Tibial artery (tissue), 4 donors: Measurements from ENCODE around the gene SYNCRIP.
"Not testable (repeated sequence)": the region's sequence is repeated elsewhere in the genome, so short reads cannot be mapped to it uniquely, and the experiment has no call there.

Source experiments
- DNase-seq, 2 donors: peaks; one replicate each; pipeline ENCODE4 v3.0.0-alpha.2; 2019
- H3K27ac ChIP-seq, 2 donors: fragments of 200-600 bp; sonication (generic) in 1 of 2; 1 replicate in 1 of 2; 2 replicates in 1 of 2; pipeline ENCODE4 v1.5.1; 2018 to 2019; ENCODE audit warnings: mild to moderate bottlenecking in 1 of 2
- H3K27me3 ChIP-seq, 2 donors: fragments of 200-600 bp; sonication (generic) in 1 of 2; one replicate each; pipeline versions ENCODE4 v1.5.1 to v1.6.0; 2016 to 2019
- H3K36me3 ChIP-seq, 3 donors: fragments of 200-600 bp; sonication (generic) in 2 of 3; one replicate each; pipeline ENCODE4 v1.5.1; 2016 to 2019; ENCODE audit warnings: mild to moderate bottlenecking in 2 of 3
- H3K4me1 ChIP-seq, 4 donors: fragments of 200-600 bp; sonication (generic) in 2 of 4; 1 replicate in 3 of 4; 2 replicates in 1 of 4; pipeline ENCODE4 v1.5.1; 2016 to 2019
- H3K4me3 ChIP-seq, 2 donors: fragments of 200-600 bp; sonication (generic) in 1 of 2; 1 replicate in 1 of 2; 2 replicates in 1 of 2; pipeline ENCODE4 v1.5.1; 2018 to 2019; ENCODE audit warnings: mild to moderate bottlenecking in 2 of 2
- H3K9me3 ChIP-seq, 3 donors: fragments of 200-600 bp; sonication (generic) in 1 of 3; one replicate each; pipeline ENCODE4 v1.5.1; 2016 to 2019
- CTCF ChIP-seq, 2 experiments: fragments of 200-600 bp in 1 of 2; fragments of 450-650 bp in 1 of 2; IDR thresholded peaks; one replicate each; pipeline ENCODE4 v1.5.1; 2017 to 2019; ENCODE audit warnings: antibody characterized with exemption in 2 of 2, mild to moderate bottlenecking in 1 of 2, moderate library complexity in 1 of 2
- intact Hi-C: fragments of 100-400 bp; cut with DNase I; formaldehyde crosslinking; loops from one replicate; pipeline ENCODE4 v1.15.0; 2023; ENCODE audit warnings: low total_unique reads

The SYNCRIP gene

DNA sequence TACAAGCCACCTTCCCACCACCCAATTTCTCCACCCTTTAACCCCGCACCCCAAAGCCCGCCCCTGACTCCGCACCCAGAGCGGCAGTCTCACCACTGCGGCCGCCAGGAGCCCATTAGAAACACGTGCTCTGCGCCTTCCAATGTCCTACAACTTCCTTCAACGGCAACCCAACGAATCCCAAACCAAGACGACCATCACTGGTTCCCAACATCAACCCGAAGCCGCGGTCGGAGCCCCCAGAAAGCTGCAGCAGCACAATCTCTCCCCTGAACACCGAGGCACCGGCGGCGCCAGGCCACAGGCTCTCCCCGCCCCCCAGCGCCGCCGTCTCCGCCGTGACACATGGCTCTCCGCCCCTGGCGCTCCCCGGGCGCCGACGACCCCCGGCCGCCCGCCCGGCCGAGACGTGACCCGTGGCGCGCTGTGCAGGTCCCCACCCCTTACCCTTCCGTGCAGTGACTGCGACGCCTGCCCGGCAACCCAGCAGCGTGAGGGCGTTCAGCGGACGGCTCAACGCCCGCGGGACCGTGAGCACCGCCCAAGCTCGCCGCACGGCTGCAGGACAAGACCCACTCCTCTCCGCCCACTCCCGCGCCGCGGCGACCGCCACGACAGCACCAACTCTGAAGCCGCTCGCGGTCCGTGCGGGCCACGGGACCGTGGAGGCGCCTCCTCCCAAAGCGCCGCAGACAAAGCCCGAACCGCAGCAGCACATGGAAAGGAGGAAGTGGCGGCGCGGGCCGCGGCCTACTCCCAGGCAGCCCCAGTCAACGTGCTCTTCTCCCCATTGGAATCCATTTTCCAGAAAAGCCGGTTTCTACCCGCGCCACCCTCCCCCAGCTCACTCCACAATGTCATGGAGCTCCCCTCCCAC is 551 bp downstream of the SYNCRIP start:
- TF ChIP-seq CTCF (IDR thresholded peaks at IDR 0.05): no peak
- Histone ChIP-seq H3K27me3 (no peaks in the 10 kb centered on the region), H3K4me3 (peak overlapping the region; percentile 90 to 99), H3K36me3 (peaks cover 17 to 19% (median 18%) of the 10 kb centered on the region in 3 donors), H3K9me3 (no peaks in the 10 kb centered on the region), H3K27ac (peak overlapping the region; percentile 98 to 99), H3K4me1 (peaks cover 0 to 52% (median 31%) of the 10 kb centered on the region in 4 donors)
- intact Hi-C loops: loop anchor here (2.0 to 5.0 kb wide), 2 partner anchors 37 to 50 kb away; partner anchors contain the start of gene SNX14
- peak; percentile 69 to 80 for DNase-seq

DNA sequence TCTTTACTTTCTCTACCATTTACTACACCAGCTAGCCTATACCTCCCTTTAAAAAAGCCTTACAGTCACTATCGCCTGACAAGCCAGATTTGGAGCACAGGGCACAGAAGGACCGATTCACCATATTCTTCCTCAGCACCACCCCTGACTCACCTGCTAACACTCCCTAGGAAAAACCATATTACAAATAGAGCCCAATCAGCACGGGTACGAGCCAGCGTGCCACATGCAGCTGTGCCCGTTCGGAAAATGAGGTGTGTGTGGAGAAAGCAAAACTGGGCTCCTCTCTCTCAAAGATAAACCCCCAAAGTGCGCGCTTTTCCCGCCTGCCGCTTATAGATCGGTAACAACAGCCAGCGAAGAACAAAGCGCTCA is 1.2 kb downstream of the SYNCRIP start:
- Histone ChIP-seq H3K36me3 (peaks cover 23 to 25% (median 25%) of the 10 kb centered on the region in 3 donors), H3K9me3 (no peaks in the 10 kb centered on the region), H3K27me3 (no peaks in the 10 kb centered on the region), H3K27ac (peak overlapping the region; percentile 98 to 99), H3K4me3 (peak overlapping the region; percentile 90 to 99), H3K4me1 (peaks cover 0 to 58% (median 31%) of the 10 kb centered on the region in 4 donors)
- TF ChIP-seq CTCF (IDR thresholded peaks at IDR 0.05): no peak
- no peak for DNase-seq
- intact Hi-C loops: loop anchor here (5.0 kb wide), 1 partner anchor 49 kb away; the partner anchor contains the start of gene SNX14

- intact Hi-C loops: loop anchor here (5.0 kb wide), 1 partner anchor 49 kb away; the partner anchor contains the start of gene SNX14
- Histone ChIP-seq H3K4me3 (peak overlapping the region; percentile 90 to 99), H3K36me3 (peaks cover 30 to 32% (median 32%) of the 10 kb centered on the region in 3 donors), H3K27me3 (no peaks in the 10 kb centered on the region), H3K4me1 (peaks cover 0 to 58% (median 31%) of the 10 kb centered on the region in 4 donors), H3K27ac (peak overlapping the region in 1 of 2 donors; percentile 99), H3K9me3 (no peaks in the 10 kb centered on the region)
- no peak for TF ChIP-seq CTCF (IDR thresholded peaks at IDR 0.05)
- no peak for DNase-seq
Measured at GRCh38 chr6:85640821-85641220, 1.9 kb downstream of the SYNCRIP start.

- no peak overlapping the region for H3K4me3 ChIP-seq
- H3K36me3 ChIP-seq: peaks cover 50 to 64% (median 64%) of the 10 kb centered on the region in 3 donors
- H3K27ac ChIP-seq: no peak overlapping the region
- intact Hi-C loops: no loop called here
- H3K4me1 ChIP-seq: peaks cover 0 to 50% (median 26%) of the 10 kb centered on the region in 4 donors
- no peaks in the 10 kb centered on the region for H3K27me3 ChIP-seq
- no peak for DNase-seq
- no peaks in the 10 kb centered on the region for H3K9me3 ChIP-seq
- no peak for TF ChIP-seq CTCF (IDR thresholded peaks at IDR 0.05)
Measured at GRCh38 chr6:85637579-85637978, 5.1 kb downstream of the SYNCRIP start.

DNA sequence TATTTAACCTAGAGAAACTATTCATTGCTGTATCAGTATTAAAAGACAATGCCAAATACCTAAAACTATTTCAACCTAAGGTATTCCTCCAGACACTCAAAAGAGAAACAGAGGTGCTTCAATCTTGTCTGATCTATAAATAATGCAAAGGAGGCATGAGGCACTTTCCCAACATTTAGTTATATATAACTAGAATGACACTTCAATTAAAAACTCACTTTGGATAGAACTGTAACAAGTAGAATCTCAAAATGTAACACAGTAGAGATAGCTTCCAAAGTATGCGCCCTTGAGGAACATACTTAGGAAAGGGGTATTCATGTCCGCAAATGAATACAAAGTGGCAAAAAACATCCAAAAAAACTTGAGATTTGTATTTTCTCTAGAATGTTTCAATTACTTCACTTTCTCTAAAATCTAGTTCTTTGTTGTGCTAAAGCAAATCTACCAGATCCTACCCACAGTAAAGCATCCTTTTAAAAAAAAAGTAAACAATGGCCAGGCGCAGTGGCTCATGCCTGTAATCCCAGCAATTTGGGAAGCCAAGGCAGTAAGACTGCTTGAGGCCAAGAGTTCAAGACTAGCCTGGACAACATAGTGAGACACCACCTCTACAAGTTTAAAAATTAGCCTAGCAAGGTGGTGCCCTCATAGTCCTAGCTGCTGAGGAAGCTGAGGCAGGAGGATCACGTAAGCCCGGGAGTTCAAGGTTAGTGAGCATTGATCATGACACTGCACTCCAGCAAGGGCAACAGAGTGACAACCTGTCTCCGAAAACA is 10.3 kb downstream of the SYNCRIP start:
- no peak for TF ChIP-seq CTCF (IDR thresholded peaks at IDR 0.05)
- H3K4me1 ChIP-seq: peaks cover 0 to 16% (median 4%) of the 10 kb centered on the region in 4 donors

GRCh38 chr6:85631117-85631516 is 11.6 kb downstream of the SYNCRIP start:
- intact Hi-C loops, H3K4me3 ChIP-seq, DNase-seq, H3K27ac ChIP-seq, H3K27me3 ChIP-seq, H3K9me3 ChIP-seq: not testable (repeated sequence)
- H3K4me1 ChIP-seq: peaks cover 0 to 13% (median 4%) of the 10 kb centered on the region in 4 donors
- H3K36me3 ChIP-seq: peaks cover 69 to 95% (median 76%) of the 10 kb centered on the region in 3 donors

More for the DNA sequence above, 10.3 kb downstream of the SYNCRIP start:
- intact Hi-C loops: no loop called here
- Histone ChIP-seq H3K4me3 (no peak overlapping the region), H3K27ac (no peak overlapping the region), H3K27me3 (no peaks in the 10 kb centered on the region), H3K36me3 (peaks cover 69 to 94% (median 79%) of the 10 kb centered on the region in 3 donors), H3K9me3 (no peaks in the 10 kb centered on the region)
- no peak for DNase-seq
